Measurements from ENCODE around the gene TIGD2.

Gene TIGD2

DNA sequence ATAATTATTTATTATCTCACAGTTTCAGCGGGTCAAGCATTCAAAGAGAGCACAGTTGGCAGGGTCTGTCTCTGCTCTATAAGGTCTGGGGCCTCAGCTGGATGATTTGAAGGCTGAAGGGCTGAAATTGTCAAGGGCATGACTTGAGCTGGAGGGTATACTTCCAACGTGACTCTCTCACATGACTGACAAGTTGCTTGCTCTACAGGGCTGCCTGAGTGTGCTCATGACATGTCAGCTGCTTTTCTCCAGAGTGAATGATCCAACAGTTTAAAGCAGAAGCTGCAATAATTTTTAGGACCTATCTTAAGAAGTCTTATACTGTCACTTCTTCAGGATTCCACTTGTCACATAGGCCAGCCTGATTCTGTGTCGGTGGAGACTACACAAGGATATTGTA is 51.2 kb downstream of the TIGD2 start:
- DNase-seq (ENCODE audit: low read depth in 2 of 2), result no peak

GRCh38 chr4:89162987-89163386 is 51.7 kb downstream of the TIGD2 start:
- no peak for DNase-seq (ENCODE audit: low read depth in 2 of 2)

GRCh38 chr4:89164400-89164799 is 53.1 kb downstream of the TIGD2 start:
- DNase-seq (ENCODE audit: low read depth in 2 of 2), result no peak

Measured in activated CD4-positive, alpha-beta T cell treated with anti-CD3 and anti-CD28 coated beads for 24 hours (primary cell).